ENCODE data around the gene MPZL1.

Gene MPZL1

DNA sequence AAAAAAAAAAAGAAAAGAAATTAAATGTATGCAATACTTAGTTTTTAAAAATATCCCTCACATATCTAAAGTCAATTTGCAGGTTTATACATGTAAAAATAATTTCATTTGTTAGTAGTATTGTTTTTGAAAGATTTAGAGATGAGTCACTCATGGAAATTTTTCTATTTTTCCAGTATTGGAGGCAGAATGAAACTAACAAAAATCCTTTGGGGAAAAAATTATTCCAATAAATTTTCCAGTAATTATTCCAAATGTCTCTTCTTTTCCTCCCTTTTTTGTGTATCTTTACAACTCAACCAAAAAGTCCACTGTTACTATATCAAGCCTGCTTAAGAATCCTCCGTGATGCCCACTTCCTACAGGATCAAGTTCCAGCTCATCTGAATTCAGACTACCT, 29.9 kb downstream of the MPZL1 start:
- no peak for DNase-seq (ENCODE audit: low read depth)

DNA sequence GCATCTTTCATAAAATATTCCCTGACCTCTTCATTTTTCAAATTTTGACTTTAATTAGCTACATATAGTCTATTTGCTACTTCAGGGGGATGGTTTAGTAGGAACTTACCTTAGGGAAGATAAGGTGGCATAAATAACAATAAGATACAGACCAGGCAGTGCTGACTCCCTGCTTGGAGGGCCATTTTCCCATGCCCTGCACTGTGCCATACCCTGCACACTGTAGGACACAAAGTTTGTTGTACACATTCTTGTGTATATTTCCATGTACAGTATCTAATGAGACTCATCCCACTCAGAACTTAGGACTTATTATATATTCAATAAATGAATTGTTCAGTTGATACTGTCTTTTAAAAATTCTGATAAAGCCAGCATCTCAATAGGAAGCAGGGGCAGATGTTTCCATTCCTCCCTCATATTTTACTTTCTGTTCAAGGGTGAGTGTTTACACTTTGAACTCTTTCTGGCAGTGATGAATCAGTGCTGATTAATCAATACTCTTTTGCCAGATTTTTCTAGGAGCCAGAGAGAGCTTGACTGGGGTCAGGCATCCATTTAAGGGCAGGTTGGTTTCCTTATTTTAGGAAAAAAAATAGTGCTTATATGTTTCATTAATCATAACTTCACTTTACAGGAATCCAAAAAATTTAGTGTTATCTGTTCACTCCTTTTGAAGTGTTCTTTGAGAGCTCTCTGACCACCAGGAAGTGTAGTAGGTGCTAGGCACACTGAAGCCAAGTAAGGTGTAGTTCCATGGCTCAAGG, 30.6 kb downstream of the MPZL1 start:
- DNase-seq (ENCODE audit: low read depth) = no peak

DNA sequence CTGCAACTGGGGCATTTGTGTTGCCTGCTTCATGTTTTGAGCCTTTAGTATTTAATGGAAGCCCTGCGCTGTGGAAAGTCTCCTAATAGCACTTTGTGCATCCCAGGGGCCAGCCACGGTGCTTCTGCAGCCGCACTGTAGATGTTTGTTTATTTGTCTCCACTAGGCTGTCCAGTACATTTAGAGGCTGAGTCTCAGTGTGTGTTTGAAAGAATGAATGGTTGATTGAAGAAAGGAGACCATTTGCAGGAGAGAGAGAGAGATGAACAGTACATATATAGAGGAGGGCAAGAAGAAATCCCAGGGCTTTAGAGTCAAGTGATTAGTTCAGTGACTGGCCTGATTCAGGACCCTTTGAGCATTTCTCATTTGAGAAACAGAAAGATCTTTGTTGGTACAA, 33.9 kb downstream of the MPZL1 start:
- DNase-seq (ENCODE audit: low read depth) = no peak

GRCh38 chr1:167756730-167757405, 35.1 kb downstream of the MPZL1 start:
- no peak for DNase-seq (ENCODE audit: low read depth)

DNA sequence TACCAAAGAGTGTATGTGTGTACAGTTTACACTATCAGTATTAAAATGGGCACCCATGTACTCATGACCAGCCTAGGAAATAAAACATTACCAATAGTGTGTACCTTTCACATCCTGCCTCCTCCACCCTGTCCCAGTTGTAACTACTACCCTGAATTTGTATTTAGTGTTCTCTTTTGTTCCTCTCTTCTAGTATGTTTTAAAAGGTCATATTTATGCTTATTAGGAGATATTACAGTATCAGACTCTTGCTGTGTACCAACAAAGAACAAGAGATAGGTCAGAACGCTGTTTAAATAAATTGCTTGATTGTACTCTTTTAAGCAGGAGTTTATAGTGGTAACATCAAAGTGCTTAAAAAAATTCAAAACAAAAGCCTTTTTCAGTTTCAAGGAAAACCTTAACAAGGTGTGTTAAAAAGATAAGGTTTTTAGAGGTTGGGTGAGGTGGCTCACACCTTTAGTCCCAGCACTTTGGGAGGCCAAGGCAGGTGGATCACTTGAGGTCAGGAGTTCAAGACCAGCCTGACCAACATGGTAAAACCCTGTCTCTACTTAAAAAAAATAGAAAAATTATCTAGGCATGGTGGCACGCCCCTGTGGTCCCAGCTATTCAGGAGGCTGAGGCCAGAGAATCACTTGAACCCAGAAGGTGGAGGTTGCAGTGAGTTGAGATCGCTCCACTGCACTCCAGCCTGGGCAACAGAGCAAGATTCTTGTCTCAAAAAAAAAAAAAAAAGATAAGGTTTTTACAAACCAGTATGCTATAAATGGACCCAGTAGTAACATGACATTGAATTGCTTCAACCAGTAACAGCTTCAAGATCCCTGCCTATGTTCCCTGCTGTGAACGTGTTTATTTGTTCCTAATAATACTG, 35.9 kb downstream of the MPZL1 start:
- DNase-seq (ENCODE audit: low read depth) = no peak

- DNase-seq (ENCODE audit: low read depth) = no peak
These were observed 39.6 kb downstream of the MPZL1 start for GRCh38 chr1:167761400-167761799.

DNA sequence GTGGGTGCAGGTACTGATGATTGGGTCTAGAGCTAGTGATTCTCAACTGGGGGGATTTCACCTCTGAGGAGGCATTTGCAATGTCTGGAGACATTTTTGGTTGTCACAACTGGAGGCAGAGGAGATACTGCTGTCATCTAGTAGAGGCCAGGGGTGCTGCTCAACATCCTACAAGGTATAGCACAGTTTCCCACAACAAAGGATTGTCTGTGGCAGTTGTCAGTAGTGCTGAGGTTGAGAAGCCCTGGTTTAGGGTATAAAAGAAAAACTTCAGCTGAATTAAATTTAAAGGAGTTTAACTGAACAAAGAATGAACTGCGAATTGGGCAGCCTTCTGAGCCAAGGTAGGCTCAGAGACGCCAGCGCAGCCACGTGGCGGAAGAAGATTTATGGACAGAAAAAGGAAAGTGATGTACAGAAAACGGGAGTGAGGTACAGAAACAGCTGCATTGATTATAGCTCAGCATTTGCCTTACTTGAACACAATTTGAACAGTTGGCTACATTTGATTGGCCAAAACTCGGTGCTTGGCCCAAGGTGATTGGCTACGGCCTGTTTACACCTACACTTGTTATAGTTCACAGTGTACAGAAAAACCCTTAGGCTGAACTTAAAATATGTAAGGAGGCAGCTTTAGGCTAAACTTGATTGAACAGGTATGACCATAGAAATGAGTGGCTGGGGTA, 40.4 kb downstream of the MPZL1 start:
- no peak for DNase-seq (ENCODE audit: low read depth)

DNA sequence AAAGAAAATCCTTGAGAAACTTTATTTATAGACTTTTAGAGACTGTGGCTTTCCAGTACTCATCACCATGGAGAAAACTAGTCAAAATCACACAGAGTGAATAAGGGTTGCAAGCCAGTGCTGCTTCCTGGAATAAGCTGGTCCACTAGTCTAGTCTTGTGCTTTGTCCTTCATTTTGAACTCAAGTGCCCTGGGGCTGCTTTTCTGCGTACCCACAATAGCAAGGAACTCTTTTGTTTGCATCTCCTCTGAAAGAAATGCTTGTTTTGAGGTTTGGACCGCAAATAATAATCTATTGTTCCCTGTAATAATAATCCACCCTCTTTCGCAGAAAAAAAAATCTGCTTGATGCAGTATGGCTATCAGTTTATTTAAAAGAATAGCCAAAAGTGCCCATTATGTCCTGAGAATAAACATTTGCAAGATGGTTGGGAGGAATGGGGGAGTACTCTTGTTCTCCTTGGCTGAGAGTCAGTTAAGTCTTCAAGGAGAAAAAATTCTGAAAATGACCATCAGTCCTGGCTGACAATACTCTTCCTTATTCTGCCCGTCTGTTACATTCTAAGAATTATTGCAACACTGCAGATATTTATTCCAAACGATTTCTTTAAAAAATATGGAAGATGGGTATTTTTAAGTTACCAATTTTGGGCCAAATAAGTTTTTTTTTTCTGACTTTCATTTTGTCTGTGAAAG, 41.9 kb downstream of the MPZL1 start:
- no peak for DNase-seq (ENCODE audit: low read depth)

DNA sequence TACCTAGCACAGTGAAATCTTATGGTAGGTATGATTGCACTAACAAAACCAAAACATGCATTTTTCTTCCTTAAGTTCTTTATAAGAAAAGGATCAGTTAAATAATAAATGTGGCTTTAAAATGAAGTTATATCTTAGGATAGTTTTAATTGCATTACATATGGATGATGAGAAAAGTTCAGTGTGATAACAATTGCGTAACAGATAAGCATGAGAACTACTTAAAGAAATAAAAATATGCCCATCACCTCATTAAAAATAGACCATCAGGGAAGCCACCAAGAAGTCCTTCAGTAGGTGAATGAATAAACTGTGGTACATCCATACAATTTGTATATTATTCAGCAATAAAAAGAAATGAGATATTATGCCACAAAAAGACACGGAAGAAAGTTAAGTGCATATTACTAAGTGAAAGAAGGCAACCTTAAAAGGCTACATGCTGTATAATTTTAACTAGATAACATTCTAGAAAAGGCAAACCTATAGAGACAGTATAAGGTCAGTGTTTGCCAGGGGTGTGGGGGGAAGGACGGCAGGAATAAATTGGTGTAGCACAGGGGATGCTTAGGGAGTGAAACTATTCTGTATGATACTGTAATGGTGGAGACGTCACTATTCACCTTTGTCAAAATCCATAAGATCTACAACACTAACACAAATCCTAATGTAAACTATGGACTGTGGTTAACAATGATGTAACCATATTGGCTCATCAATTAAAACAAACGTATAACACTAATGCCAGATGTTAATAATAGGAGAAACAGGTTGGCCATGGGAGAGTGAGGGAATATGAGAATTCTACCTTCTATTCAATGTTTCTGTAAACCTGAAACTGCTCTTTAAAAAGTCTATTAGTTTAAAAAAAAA, 42.9 kb downstream of the MPZL1 start:
- DNase-seq (ENCODE audit: low read depth) = no peak

- no peak for DNase-seq (ENCODE audit: low read depth)
These were observed 43.7 kb downstream of the MPZL1 start for GRCh38 chr1:167765496-167765895.

DNA sequence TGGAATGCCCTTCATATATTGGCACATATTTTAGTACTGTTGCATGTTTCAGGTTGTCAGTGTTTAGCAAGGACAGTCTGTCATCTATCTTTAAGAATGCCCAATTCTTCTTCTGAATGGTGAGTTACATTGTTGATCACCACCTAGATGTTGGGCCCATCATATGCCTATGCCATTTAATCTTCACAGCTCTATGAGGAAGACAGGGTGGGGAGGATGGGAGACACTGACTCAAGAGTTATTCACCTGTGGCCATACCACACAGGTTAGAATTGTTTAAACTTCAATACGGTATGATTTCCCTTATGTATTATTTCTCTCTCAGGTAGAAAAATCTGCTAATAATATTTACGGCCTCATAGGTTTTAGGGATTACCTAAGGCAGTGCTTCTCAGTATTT, 44.8 kb downstream of the MPZL1 start:
- no peak for DNase-seq (ENCODE audit: low read depth)

DNA sequence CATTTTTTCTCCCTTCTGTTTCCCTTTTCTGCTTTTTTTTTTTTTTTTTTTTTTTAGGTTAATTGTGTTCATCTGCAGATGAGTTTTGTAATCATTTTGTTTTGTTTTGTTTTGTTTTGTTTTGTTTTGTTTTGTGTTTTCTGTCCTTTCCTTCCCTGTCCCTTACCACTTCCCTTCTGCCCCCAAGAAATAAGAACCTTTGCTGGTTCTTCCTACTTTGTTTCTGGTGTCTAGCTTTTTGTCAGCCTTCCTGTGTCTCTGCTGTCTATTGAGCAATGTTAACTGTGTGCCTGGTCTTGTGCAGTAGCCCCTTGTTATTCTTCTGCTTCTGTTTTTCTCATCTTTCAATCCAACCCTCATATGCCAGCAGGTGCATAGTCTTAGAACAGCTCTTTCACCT, 46.0 kb downstream of the MPZL1 start:
- no peak for DNase-seq (ENCODE audit: low read depth)

GRCh38 chr1:167770127-167770526, 48.3 kb downstream of the MPZL1 start:
- no peak for DNase-seq (ENCODE audit: low read depth)

- no peak for DNase-seq (ENCODE audit: low read depth)
These were observed 50.7 kb downstream of the MPZL1 start for GRCh38 chr1:167772436-167772835.

- DNase-seq (ENCODE audit: low read depth) = no peak
These were observed 51.7 kb downstream of the MPZL1 start for GRCh38 chr1:167773516-167773915.

DNA sequence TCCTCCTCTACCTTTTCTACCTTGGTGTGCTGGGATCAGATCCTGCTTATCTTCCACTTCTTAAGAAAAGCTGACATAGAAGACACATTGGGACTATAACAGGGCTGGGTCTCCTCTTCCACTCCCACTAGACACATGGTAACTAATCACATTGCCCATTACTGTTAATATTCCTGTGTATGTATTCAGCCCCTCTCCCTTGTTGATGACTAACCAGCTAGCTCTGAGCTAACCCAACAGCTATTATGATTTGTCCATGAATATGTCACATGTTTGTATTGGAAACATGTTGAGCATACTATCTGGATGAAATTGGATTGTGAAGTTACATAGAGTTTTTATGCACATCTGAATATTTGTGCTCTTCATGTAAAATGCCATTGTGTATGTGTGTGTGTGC, 52.9 kb downstream of the MPZL1 start:
- DNase-seq (ENCODE audit: low read depth) = no peak

GRCh38 chr1:167775178-167775577, 53.4 kb downstream of the MPZL1 start:
- DNase-seq (ENCODE audit: low read depth) = no peak

DNA sequence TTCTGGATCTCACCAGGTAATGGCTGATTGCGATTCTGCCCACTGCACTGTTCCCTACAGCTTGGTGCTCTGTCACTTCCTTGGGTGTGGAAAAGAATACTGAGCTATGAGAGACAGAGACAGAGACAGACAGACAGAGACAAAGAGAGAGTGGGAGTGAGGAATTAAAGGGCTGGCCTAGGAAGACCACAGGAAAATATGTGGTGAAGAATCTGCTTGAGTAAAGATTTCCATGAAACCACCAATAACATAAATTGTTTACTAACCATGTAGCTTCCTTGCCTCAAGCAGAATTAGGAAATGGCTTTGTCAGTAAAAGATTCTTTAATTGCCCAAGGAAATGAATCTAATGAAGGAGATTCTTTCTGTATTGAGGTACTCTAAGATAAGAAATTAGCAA, 54.4 kb downstream of the MPZL1 start:
- DNase-seq (ENCODE audit: low read depth) = no peak

- DNase-seq (ENCODE audit: low read depth) = no peak
These were observed 55.0 kb downstream of the MPZL1 start for GRCh38 chr1:167776616-167777268.

GRCh38 chr1:167777269-167777650, 55.5 kb downstream of the MPZL1 start:
- no peak for DNase-seq (ENCODE audit: low read depth)

Measured in activated T-cell treated with anti-CD3 and anti-CD28 coated beads for 1 hour (primary cell).